HG03045 (cell line): ENCODE measurements around the gene AKAP3.

ENCODE experiments used
- ATAC-seq: cut with Tn5 transposase; IDR thresholded peaks from one replicate; pipeline ENCODE4 v1.9.1; 2021; ENCODE audit warnings: mild to moderate bottlenecking, moderate library complexity; ENCODE audit not compliant: unreplicated experiment

The AKAP3 gene

GRCh38 chr12:4603421-4603820 is 45.4 kb downstream of the AKAP3 start:
- no peak for ATAC-seq

DNA sequence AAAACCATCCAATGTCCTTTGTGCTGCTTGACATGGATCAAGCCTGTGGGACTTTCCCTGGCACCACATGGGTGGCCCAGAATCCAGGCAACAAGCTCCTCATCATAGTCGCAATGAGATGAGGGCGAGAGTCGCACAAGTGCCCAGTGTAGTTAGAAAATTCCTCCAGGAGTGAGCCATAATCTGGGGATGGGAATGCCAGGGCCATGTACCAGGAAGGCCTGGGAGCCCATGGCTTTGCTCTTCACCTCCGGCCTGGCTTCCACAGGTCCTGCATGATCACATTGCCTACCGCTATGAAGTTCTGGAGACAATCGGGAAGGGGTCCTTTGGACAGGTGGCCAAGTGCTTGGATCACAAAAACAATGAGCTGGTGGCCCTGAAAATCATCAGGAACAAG is 53.0 kb downstream of the AKAP3 start:
- no peak for ATAC-seq

GRCh38 chr12:4591180-4591687 is 57.6 kb downstream of the AKAP3 start:
- no peak for ATAC-seq

- ATAC-seq = no peak
Observed at GRCh38 chr12:4589941-4590340, 58.9 kb downstream of the AKAP3 start.

GRCh38 chr12:4588916-4589315 is 59.9 kb downstream of the AKAP3 start:
- ATAC-seq = no peak

DNA sequence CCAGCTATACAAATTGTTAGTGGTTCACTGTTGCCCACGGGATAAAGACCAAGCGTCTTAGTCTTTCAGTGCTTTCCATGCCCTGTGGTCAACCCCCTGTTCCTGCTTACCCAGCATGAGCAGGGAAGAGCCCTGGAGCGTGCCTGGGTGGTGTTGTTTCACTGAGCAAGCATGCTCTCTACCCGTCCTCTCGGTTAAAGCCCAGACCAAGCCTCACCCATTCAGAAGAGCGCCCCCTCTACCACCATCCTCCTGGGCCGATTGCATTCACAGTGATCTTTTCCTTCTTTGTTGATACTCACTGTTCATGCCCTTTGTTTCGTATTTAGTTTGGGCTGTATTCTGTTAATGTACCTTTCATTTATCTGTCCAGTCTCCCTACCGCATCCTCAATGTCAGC is 61.7 kb downstream of the AKAP3 start:
- ATAC-seq = no peak

DNA sequence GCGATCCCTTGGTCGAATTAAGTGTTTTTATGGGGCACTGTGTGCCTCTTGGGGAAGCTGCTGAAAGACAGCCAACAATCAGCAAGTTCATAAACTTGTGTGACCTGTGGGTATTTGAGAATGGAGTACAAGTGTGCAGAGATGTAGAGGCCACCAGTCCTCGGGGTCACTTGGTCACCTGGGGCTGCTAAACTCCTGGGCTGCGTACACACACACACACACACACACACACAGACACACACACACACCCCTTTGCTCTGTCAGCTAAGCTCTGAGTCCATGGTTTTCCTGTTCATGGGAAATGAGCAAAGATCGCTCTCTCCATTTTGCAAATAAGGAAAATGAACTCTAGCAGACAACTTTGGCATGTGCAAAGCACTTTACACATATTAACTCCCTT is 62.4 kb downstream of the AKAP3 start:
- ATAC-seq = no peak

- no peak for ATAC-seq
Observed at GRCh38 chr12:4584896-4585295, 64.0 kb downstream of the AKAP3 start.

- ATAC-seq = no peak
Observed at GRCh38 chr12:4584281-4584680, 64.6 kb downstream of the AKAP3 start.

DNA sequence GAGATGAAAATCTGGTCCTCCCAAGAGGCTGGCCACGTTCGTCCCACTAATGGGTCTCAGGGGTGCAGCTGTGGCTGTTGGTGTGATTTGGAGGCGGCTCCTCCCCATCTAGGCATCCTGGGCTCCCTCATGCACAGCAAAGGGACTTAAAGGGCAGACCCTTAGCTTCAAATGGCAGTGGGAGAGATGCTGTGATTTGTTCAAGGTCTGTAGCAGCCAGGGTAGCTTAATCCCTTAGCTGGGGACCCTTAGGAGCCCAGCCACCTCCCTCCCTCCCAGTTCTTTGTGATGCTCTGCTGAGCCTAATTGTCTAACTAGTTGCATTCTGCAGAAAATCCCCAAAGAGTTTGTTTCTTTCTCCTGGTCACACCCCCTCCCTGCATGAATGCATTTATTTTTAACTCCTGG is 68.6 kb downstream of the AKAP3 start:
- ATAC-seq = no peak

- ATAC-seq = no peak
Observed at GRCh38 chr12:4579305-4580102, 69.3 kb downstream of the AKAP3 start.

GRCh38 chr12:4572680-4573079 is 76.2 kb downstream of the AKAP3 start:
- ATAC-seq = no peak

- ATAC-seq = no peak
Observed at GRCh38 chr12:4569261-4569660, 79.6 kb downstream of the AKAP3 start.

DNA sequence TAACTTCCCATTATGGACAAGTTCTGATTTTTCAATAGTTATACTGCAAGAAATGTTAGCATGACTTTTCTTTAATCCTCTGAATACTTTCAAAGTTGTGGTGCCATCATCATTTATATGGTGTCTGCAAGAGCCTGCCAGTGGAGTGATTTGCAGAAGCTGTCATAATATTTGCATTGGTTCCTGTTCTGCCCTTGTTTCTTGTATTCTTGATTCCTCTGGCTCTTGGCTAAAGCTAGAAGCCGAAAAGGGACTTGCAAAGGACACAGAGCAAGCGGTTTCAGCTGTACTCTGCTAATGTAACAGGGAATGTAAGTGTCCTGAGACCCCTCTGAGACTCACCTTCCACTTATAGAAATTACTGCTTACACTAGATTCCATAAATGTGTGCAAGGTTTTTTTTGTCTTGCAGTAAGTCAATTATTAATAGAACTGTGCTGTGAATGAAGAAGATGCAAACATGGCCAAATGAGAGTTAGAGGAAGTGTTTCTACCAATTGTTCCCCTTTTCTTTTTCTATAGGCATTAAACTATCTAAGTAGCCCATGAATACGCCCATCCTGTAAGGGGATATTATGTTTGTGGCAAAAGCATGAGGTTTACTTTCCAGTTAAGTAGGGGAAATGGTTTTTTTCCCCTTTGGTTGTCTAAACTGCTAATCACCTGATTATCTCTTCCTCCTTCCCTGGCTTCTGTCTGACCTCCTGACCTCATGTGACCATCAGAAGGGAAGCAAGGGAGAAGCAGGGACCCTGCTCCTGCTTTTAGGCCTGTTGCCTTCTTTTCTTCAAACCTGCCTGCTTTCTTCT is 81.6 kb downstream of the AKAP3 start:
- no peak for ATAC-seq

DNA sequence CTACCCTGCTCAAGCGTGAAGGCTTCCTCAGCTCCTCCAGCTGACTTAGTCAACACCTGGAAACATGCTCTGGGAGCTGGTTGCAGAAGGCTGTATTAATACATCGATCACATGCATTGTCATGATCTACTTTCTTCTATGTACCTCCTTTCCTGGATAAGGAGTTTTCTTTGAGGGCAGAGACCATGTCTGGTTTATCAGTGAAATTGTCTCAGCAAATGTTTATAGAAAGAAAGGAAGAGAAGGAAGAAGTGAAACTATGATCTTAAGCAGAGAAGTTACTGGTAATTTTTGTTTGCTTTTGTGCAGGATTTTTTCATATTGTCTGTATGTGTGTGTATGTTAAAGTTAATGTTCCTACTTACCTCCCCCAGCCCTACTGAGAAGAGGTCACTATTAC is 82.4 kb downstream of the AKAP3 start:
- no peak for ATAC-seq
